ENCODE data around the gene CCDC30.

CCDC30 gene

GRCh38 chr1:42592811-42593210 is 129.7 kb downstream of the CCDC30 start:
- no peaks in the 10 kb centered on the region for H3K36me3 ChIP-seq (ENCODE audit: insufficient read depth, low read length)
- TF ChIP-seq CTCF (conservative IDR thresholded peaks at IDR 0.05; ENCODE audit: low read length) (no peak), EZH2phosphoT487 (IDR thresholded peaks at IDR 0.05; ENCODE audit: borderline replicate concordance) (no peak)
- peaks cover 5% of the 10 kb centered on the region; the same call in 1 of the 2 replicates for H3K9me3 ChIP-seq (ENCODE audit: insufficient read depth, low read depth, low read length)
- no peak overlapping the region for H3K4me3 ChIP-seq (ENCODE audit: low read length, poor library complexity, severe bottlenecking)
- no peaks in the 10 kb centered on the region for H3K27me3 ChIP-seq (ENCODE audit: insufficient read depth, low read length, poor library complexity, severe bottlenecking)
- no peaks in the 10 kb centered on the region for H4K20me1 ChIP-seq (ENCODE audit: insufficient read depth, low read length, poor library complexity, severe bottlenecking)
- H3K4me1 ChIP-seq (ENCODE audit: insufficient read depth, low read length, poor library complexity, severe bottlenecking): no peaks in the 10 kb centered on the region
- no peaks in the 10 kb centered on the region for H3K79me2 ChIP-seq (ENCODE audit: insufficient read depth, low read length)
- no peak overlapping the region for H3K9ac ChIP-seq (ENCODE audit: low read depth, low read length, poor library complexity, severe bottlenecking)
- no peaks in the 10 kb centered on the region for H3F3A ChIP-seq (ENCODE audit: low read depth)
- H3K4me2 ChIP-seq (ENCODE audit: low read depth, low read length, poor library complexity, severe bottlenecking): no peak overlapping the region
- no peaks in the 10 kb centered on the region for H3K9me2 ChIP-seq (replicated peaks; ENCODE audit: low read depth, low read length)
- H2AFZ ChIP-seq (ENCODE audit: low read length): no peak overlapping the region

DNA sequence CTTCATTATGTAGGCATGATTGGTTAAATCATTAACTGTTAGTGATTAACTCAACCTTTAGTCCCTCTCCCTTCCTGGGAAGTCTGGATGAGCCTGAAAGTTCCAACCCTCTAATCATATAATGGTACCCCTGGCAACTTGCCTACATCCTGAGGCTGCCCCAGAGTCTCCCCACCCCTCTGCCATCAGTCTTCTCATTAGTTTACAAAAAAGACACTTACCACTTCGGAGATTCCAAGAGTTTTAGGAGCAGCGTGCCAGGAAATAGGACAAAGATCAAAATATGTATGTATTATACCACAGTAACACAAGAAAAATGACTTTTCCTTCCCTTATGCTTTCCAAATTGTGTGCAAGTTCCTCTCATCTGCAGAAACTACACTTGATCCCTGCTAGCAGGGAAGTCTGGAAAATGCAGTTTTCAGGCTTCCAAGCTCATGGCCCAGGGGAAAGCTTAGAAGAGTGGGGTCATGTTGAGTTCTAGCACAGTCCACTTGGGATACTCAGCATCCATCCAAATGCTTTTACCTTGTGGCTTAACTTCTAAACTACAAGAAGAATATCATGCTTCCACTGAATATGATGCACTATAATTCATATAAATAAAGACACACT is 130.5 kb downstream of the CCDC30 start:
- H3K4me1 ChIP-seq (ENCODE audit: insufficient read depth, low read length, poor library complexity, severe bottlenecking): no peaks in the 10 kb centered on the region
- no peak overlapping the region for H3K9ac ChIP-seq (ENCODE audit: low read depth, low read length, poor library complexity, severe bottlenecking)
- no peaks in the 10 kb centered on the region for H4K20me1 ChIP-seq (ENCODE audit: insufficient read depth, low read length, poor library complexity, severe bottlenecking)
- no peak for TF ChIP-seq CTCF (conservative IDR thresholded peaks at IDR 0.05; ENCODE audit: low read length)
- TF ChIP-seq EZH2phosphoT487 (IDR thresholded peaks at IDR 0.05; ENCODE audit: borderline replicate concordance): no peak
- H3K4me2 ChIP-seq (ENCODE audit: low read depth, low read length, poor library complexity, severe bottlenecking): no peak overlapping the region
- no peak overlapping the region for H3K4me3 ChIP-seq (ENCODE audit: low read length, poor library complexity, severe bottlenecking)
- H2AFZ ChIP-seq (ENCODE audit: low read length): no peak overlapping the region
- H3K9me2 ChIP-seq (replicated peaks; ENCODE audit: low read depth, low read length): no peaks in the 10 kb centered on the region
- no peaks in the 10 kb centered on the region for H3K79me2 ChIP-seq (ENCODE audit: insufficient read depth, low read length)
- no peaks in the 10 kb centered on the region for H3K9me3 ChIP-seq (ENCODE audit: insufficient read depth, low read depth, low read length)
- no peaks in the 10 kb centered on the region for H3K27me3 ChIP-seq (ENCODE audit: insufficient read depth, low read length, poor library complexity, severe bottlenecking)
- no peaks in the 10 kb centered on the region for H3K36me3 ChIP-seq (ENCODE audit: insufficient read depth, low read length)
- H3F3A ChIP-seq (ENCODE audit: low read depth): no peaks in the 10 kb centered on the region

DNA sequence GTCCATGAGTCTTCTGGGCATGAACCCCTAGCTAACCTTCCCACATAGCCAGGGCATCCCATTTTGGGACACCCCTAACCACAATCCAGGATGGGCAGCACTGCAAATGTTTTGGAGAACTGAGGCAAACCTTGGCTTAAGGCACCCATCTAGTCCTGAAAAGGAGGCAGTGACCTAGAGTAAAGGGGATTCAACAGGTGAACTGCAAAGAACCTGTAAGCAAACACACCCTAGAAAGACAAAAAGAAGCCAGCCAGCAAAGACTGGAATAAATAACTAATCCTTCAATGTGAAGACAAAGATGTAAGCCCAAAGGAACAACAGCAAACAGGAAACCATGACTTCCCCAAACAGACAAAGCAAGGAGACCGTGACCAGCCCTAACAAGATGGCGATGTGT is 138.4 kb downstream of the CCDC30 start:
- Histone ChIP-seq H2AFZ (ENCODE audit: low read length) (no peak overlapping the region), H3K36me3 (ENCODE audit: insufficient read depth, low read length) (no peaks in the 10 kb centered on the region), H3K4me1 (ENCODE audit: insufficient read depth, low read length, poor library complexity, severe bottlenecking) (no peaks in the 10 kb centered on the region), H3F3A (ENCODE audit: low read depth) (no peaks in the 10 kb centered on the region), H3K79me2 (ENCODE audit: insufficient read depth, low read length) (no peaks in the 10 kb centered on the region), H4K20me1 (ENCODE audit: insufficient read depth, low read length, poor library complexity, severe bottlenecking) (no peaks in the 10 kb centered on the region), H3K4me3 (ENCODE audit: low read length, poor library complexity, severe bottlenecking) (no peak overlapping the region), H3K4me2 (ENCODE audit: low read depth, low read length, poor library complexity, severe bottlenecking) (no peak overlapping the region), H3K9me3 (ENCODE audit: insufficient read depth, low read depth, low read length) (peaks cover 6% of the 10 kb centered on the region; the same call in 1 of the 2 replicates), H3K27me3 (ENCODE audit: insufficient read depth, low read length, poor library complexity, severe bottlenecking) (no peaks in the 10 kb centered on the region), H3K9ac (ENCODE audit: low read depth, low read length, poor library complexity, severe bottlenecking) (no peak overlapping the region), H3K9me2 (replicated peaks; ENCODE audit: low read depth, low read length) (no peaks in the 10 kb centered on the region)
- no peak for TF ChIP-seq EZH2phosphoT487 (IDR thresholded peaks at IDR 0.05; ENCODE audit: borderline replicate concordance)
- no peak for TF ChIP-seq CTCF (conservative IDR thresholded peaks at IDR 0.05; ENCODE audit: low read length)
